Natural killer cell (primary cell): ENCODE measurements around the gene COL4A1. TPM values are rescaled to one million over a fixed set of nuclear protein-coding genes. Genes with fewer than 3 reads are reported as not detected.

Experiments used
- ATAC-seq, 3 donors: fragments of 150-1000 bp in 2 of 3; fragments of 200-7000 bp in 1 of 3; cut with Tn5 transposase; 1 replicate in 1 of 3; 2 replicates in 2 of 3; pipeline ENCODE4 v1.10.0; 2021; ENCODE audit warnings: mild to moderate bottlenecking in 2 of 3, moderate library complexity in 2 of 3
- DNase-seq, 2 donors: peaks; one replicate each; pipeline versions ENCODE4 v3.0.0 to v3.0.0-alpha.2; 2013 to 2021; ENCODE audit warnings: mixed read lengths in 1 of 2
- H3K27ac ChIP-seq: one replicate; pipeline ENCODE4 v1.5.1; 2013; ENCODE audit warnings: mild to moderate bottlenecking, low read length
- H3K27me3 ChIP-seq: one replicate; pipeline ENCODE4 v1.6.1; 2013; ENCODE audit warnings: low read length; ENCODE audit not compliant: control insufficient read depth, insufficient read depth
- H3K36me3 ChIP-seq: one replicate; pipeline ENCODE4 v1.6.1; 2013; ENCODE audit warnings: low read length; ENCODE audit not compliant: control insufficient read depth, insufficient read depth
- H3K4me1 ChIP-seq: one replicate; pipeline ENCODE4 v1.6.1; 2013; ENCODE audit warnings: low read length; ENCODE audit not compliant: control insufficient read depth, insufficient read depth
- H3K4me3 ChIP-seq: one replicate; pipeline ENCODE4 v1.5.1; 2013; ENCODE audit warnings: low read length
- H3K9me3 ChIP-seq: one replicate; pipeline ENCODE4 v1.6.1; 2013; ENCODE audit warnings: low read length; ENCODE audit not compliant: control insufficient read depth, insufficient read depth
- H3K27ac Mint-ChIP-seq, 2 donors: one replicate each; pipeline ENCODE4 v1.8.0; 2022; ENCODE audit warnings: mild to moderate bottlenecking in 2 of 2, mixed read lengths in 2 of 2, moderate library complexity in 1 of 2
- H3K27me3 Mint-ChIP-seq, 2 donors: one replicate each; pipeline ENCODE4 v1.8.0; 2022; ENCODE audit warnings: low read depth in 2 of 2, mixed read lengths in 2 of 2
- H3K36me3 Mint-ChIP-seq: one replicate; pipeline ENCODE4 v1.8.0; 2022; ENCODE audit warnings: mixed read lengths
- H3K4me1 Mint-ChIP-seq, 2 donors: one replicate each; pipeline ENCODE4 v1.8.0; 2022; ENCODE audit warnings: mixed read lengths in 2 of 2
- H3K4me3 Mint-ChIP-seq: one replicate; pipeline ENCODE4 v1.8.0; 2022; ENCODE audit warnings: mild to moderate bottlenecking, moderate library complexity, mixed read lengths
- H3K9me3 Mint-ChIP-seq, 2 donors: one replicate each; pipeline ENCODE4 v1.8.0; 2022; ENCODE audit warnings: mixed read lengths in 2 of 2
- CTCF ChIP-seq: fragments of 200-600 bp; IDR thresholded peaks from one replicate; pipeline ENCODE4 v1.8.0; 2022; ENCODE audit warnings: antibody characterized with exemption
- WGBS: methylation state at CpG from one replicate; pipeline ENCODE4 v1.1.7; 2013; ENCODE audit warnings: missing lambda C conversion rate; ENCODE audit not compliant: insufficient coverage; 5-methylcytosine and 5-hydroxymethylcytosine counted together
- intact Hi-C: fragments of 100-400 bp; cut with micrococcal nuclease; formaldehyde crosslinking; loops from one replicate; pipeline ENCODE4 v1.14.2; 2022
- total RNA-seq, 4 donors: library from RNA; stranded (reverse); fragments of 120-200 nt in 1 of 4; gene quantifications; one replicate each; pipeline versions ENCODE4 v1.2.3 to v1.2.4, GENCODE V29; 2013 to 2022

COL4A1 gene
- total RNA-seq, 3 donors from 2014 or later (not counting 1 experiment from before 2014, with no cell fraction given), result not detected

- Histone ChIP-seq H3K9me3 (no peaks in the 10 kb centered on the region), H3K4me1 (no peaks in the 10 kb centered on the region), H3K27ac (no peak overlapping the region), H3K27me3 (no peaks in the 10 kb centered on the region), H3K4me3 (no peak overlapping the region), H3K36me3 (no peaks in the 10 kb centered on the region)
- ATAC-seq (no peak), DNase-seq (no peak)
- no peak for TF ChIP-seq CTCF
- Mint-ChIP-seq H3K4me1 (no peaks in the 10 kb centered on the region), H3K36me3 (no peaks in the 10 kb centered on the region), H3K4me3 (no peak overlapping the region), H3K27ac (no peak overlapping the region), H3K27me3 (peaks cover 9 to 49% of the 10 kb centered on the region in 2 donors), H3K9me3 (no peaks in the 10 kb centered on the region)
- intact Hi-C loops, result no loop called here
- 92% methylated on average over 10 of the region's 10 CpGs for WGBS
Observed at GRCh38 chr13:110328573-110328972, 21.6 kb upstream of the COL4A1 start.

DNA sequence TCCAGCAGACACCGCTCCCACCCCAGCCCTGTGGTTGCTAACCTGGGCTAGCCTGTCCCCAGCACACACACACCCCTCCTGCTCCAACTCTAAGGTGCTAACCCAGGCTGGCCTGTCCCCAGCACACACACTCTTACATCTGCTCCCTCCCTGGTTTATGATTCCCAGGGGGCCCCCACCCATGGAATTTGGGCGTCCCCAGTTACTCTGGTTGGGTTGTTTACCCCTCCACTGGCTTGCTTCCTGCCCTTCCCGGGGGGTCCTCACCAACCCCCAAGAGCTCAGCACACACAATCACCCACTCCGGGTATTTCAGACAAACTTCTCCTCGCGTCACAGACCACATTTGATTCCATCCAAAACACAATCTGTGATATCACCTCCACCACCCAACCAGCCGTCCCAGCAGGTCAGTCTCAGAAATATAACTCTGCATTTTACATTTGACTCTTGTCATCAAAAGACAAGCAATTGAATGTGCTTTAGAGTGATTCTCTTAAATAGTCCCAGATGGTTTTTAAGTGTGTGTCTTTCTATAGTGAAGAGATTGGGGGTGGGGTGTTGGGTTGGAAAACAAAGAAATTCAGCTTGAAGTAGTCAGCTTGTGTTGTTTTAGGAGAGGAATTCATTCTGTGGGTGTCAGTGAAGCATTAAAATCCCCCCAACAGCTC is 20.2 kb upstream of the COL4A1 start:
- whole genome bisulfite sequencing, result 68% methylated on average over 6 of the region's 7 CpGs
- H3K36me3 ChIP-seq, result no peaks in the 10 kb centered on the region
- no peaks in the 10 kb centered on the region for H3K4me1 ChIP-seq
- no peak overlapping the region for H3K4me3 Mint-ChIP-seq
- ATAC-seq (no peak), DNase-seq (no peak)
- TF ChIP-seq CTCF, result no peak
- no peak overlapping the region for H3K27ac ChIP-seq
- intact Hi-C loops, result no loop called here
- H3K27me3 Mint-ChIP-seq, result peaks cover 9 to 42% of the 10 kb centered on the region in 2 donors
- H3K4me3 ChIP-seq, result no peak overlapping the region
- no peaks in the 10 kb centered on the region for H3K9me3 ChIP-seq
- H3K27ac Mint-ChIP-seq, result no peak overlapping the region
- no peaks in the 10 kb centered on the region for H3K9me3 Mint-ChIP-seq
- no peaks in the 10 kb centered on the region for H3K36me3 Mint-ChIP-seq
- H3K4me1 Mint-ChIP-seq, result no peaks in the 10 kb centered on the region
- no peaks in the 10 kb centered on the region for H3K27me3 ChIP-seq

DNA sequence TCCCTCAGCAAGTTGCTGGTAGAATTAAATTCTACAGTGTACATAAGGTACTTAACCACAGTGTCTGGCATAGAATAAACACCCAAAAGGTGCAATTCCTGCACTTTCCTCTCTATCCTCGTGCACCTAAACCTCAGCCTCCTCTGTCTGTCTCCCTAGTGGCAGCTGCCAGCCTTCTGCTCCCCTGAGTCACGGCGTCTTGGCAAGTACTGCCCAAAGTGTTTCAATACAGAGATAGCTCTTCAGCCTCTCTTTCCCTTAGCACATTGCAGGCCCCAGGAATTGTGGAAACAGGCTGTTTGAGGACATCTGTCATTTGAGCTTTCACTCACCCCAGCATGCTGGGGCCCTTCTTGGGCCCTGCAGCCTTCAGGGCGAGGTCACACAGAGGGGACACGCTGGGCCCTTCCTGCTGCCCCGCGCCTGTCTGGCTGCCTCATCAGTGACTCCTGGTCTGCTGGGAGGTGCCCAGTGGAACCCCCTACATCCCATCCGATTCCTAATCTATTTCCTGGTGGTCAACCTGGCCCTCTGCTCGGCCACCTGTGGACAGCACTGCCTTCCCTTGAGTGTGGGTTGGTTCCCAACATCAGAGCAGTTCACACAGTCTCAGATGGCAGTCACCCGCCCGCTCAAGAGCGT is 19.4 kb upstream of the COL4A1 start:
- Histone ChIP-seq H3K4me1 (no peaks in the 10 kb centered on the region), H3K4me3 (no peak overlapping the region), H3K27me3 (no peaks in the 10 kb centered on the region), H3K36me3 (no peaks in the 10 kb centered on the region), H3K27ac (no peak overlapping the region), H3K9me3 (no peaks in the 10 kb centered on the region)
- Mint-ChIP-seq H3K27me3 (peaks cover 12 to 47% of the 10 kb centered on the region in 2 donors), H3K4me1 (no peaks in the 10 kb centered on the region), H3K27ac (no peak overlapping the region), H3K4me3 (no peak overlapping the region), H3K9me3 (no peaks in the 10 kb centered on the region), H3K36me3 (no peaks in the 10 kb centered on the region)
- TF ChIP-seq CTCF, result no peak
- ATAC-seq, result no peak
- no peak for DNase-seq
- intact Hi-C loops, result no loop called here
- WGBS, result 80% methylated on average over 12 of the region's 12 CpGs
